Stimulated activated CD8-positive, alpha-beta memory T cell treated with anti-CD3 and anti-CD28 coated beads, Interleukin-4, amount 100 ng/mL, for 48 hours (primary cell): ENCODE data around the gene PAX2.
"Not testable (repeated sequence)": the region's sequence is repeated elsewhere in the genome, so short reads cannot be mapped to it uniquely, and the experiment has no call there.

ENCODE experiments used
- DNase-seq: peaks from one replicate; pipeline ENCODE4 v3.0.0-alpha.2; 2020

Gene PAX2

DNA sequence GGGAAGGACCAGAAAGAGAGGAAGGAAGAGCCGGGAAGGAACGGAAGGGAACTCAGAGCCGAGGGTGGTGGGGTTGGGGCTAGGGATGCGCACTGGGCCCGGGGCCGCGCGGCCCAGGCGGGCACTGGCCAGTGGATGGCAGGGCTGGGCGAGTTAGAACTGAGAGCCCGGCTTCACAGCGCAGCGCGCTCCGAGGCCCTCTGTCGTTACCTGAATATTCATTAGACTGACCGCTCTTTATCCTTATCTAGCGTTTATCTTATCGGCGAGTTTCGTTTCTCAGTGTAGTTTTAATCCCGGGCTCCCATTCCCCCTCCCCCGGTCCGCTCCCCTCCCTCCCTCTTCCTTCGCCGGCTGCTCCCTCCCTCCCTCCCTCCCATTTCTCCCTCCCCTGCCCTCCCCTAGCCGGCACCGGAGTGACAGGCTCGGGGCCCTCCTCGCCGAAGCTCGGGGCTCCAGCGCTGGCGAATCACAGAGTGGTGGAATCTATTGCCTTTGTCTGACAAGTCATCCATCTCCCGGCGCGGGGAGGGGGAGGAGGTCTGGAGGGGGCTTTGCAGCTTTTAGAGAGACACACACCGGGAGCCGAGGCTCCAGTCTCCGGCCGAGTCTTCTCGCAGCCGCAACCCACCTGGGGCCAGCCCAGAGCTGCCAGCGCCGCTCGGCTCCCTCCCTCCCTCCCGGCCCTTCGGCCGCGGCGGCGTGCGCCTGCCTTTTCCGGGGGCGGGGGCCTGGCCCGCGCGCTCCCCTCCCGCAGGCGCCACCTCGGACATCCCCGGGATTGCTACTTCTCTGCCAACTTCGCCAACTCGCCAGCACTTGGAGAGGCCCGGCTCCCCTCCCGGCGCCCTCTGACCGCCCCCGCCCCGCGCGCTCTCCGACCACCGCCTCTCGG is at the start of gene PAX2:
Gene PAX2, plus strand, starts transcription at position 596 of the 895 bp plus-strand sequence. CDS start 679 bp downstream, outside the sequence.
- no peak for DNase-seq

DNA sequence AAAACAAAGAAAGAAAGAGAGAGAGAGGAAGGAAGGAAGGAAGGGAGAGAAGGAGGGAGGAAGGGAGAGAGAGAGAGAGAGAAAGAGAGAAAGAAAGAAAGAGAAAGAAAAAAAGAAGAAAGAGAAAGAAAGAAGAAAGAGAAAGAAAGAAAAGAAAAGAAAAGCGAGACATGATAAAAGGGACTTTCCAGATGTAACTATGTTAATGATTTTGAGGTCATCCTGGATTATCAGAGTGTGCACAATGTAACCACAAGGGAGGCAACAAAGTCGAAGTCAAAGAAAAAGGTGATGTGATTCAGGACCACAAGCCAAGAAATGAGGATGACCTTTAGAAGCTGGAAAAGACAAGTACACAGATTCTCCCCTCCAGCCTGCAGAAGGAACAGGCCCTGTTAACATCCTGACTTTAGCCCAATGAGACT is 48.9 kb upstream of the PAX2 start:
- DNase-seq, result no peak

GRCh38 chr10:100697070-100697469 is 48.3 kb upstream of the PAX2 start:
- no peak for DNase-seq

GRCh38 chr10:100697631-100698030 is 47.8 kb upstream of the PAX2 start:
- no peak for DNase-seq

DNA sequence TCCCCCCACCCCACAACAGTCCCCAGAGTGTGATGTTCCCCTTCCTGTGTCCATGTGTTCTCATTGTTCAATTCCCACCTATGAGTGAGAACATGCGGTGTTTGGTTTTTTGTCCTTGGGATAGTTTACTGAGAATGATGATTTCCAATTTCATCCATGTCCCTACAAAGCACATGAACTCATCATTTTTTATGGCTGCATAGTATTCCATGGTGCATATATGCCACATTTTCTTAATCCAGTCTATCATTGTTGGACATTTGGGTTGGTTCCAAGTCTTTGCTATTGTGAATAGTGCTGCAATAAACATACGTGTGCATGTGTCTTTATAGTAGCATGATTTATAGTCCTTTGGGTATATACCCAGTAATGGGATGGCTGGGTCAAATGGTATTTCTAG is 43.7 kb upstream of the PAX2 start:
- DNase-seq, result not testable (repeated sequence)

- no peak for DNase-seq
Measured at GRCh38 chr10:100705139-100705538, 40.2 kb upstream of the PAX2 start.

DNA sequence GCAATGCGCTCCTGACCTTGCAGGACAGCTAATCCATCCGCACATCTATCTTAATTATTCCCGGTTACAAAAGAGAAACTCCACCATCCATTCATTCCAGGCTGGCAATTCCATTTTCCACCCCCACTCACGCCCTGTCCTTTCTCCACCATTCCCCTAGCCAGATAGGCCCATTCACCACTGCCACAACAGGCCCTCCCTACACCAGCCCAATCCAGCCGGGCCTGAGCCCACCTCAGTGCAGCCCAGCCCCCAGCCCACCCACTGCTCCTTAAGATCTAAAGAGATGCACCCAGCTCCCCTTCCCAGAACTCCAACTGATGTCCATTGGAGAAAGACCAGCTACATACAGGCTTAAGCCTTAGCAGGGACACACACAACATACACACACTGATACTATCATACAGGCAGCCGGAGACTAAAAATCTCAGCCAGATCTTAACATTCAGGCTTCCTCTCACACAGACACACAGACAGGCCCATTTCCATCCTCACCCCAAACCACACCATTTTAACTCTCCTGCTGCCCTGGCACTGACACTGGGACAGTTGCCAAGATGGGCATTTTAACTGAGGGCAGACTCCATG is 38.0 kb upstream of the PAX2 start:
- no peak for DNase-seq

GRCh38 chr10:100709146-100710082 is 36.0 kb upstream of the PAX2 start:
- DNase-seq, result no peak

DNA sequence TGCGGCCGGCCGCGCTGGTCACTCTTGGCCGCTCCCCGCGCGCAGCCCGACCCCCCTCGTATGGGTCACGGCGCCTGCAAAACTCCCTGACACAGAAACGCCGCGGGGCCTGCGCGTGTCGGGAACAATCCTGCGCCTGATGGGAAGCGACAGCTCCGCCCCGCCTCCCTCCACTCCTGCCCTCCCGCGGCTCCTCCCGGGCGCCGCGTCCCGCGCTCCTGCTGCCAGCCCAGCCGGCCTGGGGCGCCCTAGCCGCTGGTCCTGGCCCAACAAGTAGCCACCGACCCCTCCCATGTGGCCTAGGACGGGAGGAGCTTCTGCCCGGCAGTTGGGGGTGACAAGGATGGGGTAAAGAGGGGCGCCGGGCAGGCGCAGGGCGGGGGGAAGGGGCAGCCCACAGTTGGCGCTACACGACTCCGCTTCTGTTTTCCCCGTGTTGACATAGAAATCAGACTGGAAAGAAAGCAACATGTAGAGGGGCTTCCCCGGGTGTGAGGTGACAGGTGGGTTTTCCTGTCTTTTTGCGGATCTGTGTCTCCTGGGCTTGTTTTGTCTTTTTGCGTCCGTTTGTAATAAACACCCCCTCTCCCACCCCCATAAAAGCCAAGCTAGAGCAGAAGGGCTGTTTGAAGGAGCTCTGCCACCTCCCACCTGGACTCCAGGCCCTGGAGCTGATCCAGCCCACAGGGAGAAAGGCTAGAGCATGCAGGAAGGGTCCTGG is 35.1 kb upstream of the PAX2 start:
- no peak for DNase-seq

DNA sequence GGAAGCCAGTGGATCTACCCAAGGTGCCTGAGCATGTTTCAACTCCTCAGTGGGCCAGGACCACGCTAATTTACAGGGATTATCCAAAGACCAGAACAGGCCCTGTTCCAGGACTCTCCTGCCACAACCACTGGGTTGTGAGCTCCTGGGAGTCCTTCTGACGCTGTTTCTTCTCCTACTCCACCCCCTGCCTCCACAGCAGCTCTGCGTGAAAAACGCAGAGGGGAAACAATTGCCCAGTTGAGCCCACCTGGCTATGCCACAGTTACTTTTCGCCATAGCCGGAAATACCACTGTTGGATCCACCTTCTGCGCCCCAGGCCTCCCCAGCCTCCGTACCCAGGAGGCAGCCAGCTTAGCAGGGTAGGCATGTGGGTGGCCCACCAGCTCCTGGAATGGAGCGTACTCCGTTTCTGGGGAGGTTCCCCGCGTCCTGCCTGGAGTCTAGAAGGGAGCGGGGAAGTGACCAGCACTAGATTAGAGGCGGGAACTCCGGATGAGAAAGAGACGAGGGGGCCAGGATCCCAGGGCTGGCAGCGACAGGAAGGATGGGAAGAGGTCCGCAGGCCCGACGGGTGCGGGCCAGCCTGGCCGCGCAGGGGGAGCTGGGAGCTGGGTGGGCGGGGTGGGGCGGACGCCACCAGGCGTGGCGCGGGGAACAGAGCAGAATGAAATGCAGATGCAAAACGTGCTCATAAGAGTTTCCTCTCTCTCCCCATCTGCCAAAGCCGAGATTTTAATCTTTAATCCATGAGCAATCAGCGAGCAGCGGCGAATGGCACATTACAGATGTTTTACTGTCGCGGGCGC is 32.1 kb upstream of the PAX2 start:
- no peak for DNase-seq

GRCh38 chr10:100713859-100714565 is 31.4 kb upstream of the PAX2 start:
- no peak for DNase-seq

DNA sequence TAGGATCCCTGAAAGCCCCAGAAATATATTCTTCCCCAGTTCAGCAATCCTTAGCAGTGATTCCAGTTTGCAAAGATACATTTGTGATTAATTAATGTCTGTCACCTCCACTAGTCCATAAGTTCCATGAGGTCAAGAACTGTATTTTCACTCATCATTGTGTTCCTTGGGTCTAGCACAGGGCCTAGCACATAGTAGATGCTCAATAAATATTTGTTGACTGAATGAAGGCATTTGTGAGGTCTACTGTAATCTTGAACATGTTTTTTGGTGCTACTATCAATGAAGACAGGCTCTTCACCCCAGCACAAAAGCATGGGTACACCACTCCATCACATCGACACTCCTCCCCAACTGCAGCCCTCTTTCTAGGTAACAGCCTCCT is 30.8 kb upstream of the PAX2 start:
- DNase-seq, result no peak

- no peak for DNase-seq
Measured at GRCh38 chr10:100715101-100715444, 30.3 kb upstream of the PAX2 start.

- no peak for DNase-seq
Measured at GRCh38 chr10:100715445-100716385, 29.7 kb upstream of the PAX2 start.

DNA sequence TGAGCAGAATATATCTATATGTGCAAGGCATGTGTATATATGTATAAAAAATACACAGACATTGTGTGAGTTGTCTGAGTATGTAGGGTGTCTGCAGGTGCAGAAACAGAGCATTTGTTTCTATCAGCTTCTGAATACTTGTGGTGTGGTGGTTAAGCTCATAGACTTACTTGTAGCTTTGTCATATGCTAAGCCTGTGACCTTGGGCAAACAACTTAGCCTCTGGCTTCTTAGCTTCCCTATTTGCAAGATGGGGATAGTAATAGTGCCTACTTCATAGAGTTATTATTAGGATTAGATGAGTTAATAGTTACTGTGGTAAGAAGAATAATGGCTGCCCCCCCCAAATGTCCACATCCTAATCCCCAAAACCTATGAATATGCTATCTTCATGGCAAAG is 28.2 kb upstream of the PAX2 start:
- no peak for DNase-seq

DNA sequence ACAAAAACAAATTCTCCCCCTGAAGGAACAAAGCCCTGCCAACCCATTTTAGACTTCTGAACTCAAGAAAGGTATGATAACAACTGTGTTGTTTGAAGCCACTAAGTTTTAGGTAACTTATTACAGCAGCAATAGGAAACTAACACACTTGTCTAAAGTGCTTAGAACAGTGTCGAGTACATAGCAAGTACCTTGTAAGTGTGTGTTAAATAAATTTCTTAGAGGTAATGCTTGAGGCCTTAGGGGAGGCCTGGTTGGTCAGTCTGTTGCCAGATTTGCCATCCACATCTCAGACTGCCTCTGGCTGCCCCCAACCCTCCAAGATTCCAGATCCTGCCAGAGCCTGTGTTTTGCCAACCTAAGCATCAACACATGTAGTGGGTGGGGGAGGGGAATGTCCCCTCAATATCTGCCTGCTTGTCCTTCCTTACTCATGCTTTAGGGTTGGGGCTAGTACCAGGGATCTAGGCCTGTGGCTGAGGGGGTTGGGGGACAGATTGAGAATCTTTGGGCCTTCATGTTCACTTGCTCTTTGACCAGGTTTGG is 27.1 kb upstream of the PAX2 start:
- DNase-seq, result no peak

DNA sequence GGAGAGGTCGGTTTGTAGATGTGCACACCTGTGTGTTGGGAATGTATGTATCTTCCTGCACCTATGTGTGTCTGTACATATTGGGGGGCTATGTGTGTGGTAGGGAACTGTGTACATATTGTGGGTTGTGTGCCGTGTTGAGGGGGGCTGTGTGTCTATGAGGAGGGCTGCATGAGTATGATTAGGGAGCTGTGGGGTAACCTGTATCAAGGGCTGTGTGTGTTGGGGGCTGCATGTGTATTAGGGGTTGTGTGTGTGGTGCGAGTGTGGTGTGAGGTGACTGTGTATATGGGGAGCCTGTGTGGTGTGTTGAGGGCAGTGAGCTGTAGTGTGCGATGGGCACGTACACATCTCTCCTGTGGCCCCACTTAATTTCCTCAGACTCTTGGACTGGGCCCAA is 22.2 kb upstream of the PAX2 start:
- DNase-seq, result no peak

GRCh38 chr10:100723770-100724530 is 21.4 kb upstream of the PAX2 start:
- no peak for DNase-seq

- no peak for DNase-seq
Measured at GRCh38 chr10:100724531-100725027, 20.8 kb upstream of the PAX2 start.
